Lower leg skin (tissue), 3 donors: ENCODE data around the gene TMEM163.

ENCODE experiments used
- POLR2A ChIP-seq, 2 donors: fragments of 450-650 bp; IDR thresholded peaks; one replicate each; pipeline ENCODE4 v1.6.1; 2016 to 2017; ENCODE audit warnings: antibody characterized with exemption in 2 of 2, mild to moderate bottlenecking in 1 of 2, moderate library complexity in 1 of 2
- TF ChIP-seq, protein P1 (sequence below), 3 donors: fragments of 450-650 bp; IDR thresholded peaks; one replicate each; pipeline ENCODE4 v1.5.1; 2016; ENCODE audit warnings: antibody characterized with exemption in 3 of 3, mild to moderate bottlenecking in 3 of 3, moderate library complexity in 2 of 3

DNA sequence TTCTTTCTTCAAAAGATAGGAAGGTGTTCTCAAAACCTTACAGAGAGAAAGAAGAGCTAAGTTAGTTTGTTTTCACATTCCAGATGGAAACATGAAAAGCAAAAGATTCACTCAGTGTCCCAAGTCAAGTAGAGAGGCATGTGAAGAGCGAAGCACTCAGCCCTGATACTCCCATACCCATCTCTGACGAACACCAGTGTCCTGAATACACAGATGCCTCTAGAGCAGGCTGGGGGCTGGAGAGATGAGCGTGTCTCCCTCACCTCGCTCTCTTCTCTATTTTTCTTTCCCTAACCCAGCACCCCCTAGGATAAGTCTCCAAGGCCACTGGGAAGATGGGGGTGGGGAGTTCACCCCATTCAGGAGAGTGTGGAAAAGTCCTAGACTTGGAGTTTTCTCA is 227.8 kb downstream of the TMEM163 start:
- TF ChIP-seq, protein P1, sequence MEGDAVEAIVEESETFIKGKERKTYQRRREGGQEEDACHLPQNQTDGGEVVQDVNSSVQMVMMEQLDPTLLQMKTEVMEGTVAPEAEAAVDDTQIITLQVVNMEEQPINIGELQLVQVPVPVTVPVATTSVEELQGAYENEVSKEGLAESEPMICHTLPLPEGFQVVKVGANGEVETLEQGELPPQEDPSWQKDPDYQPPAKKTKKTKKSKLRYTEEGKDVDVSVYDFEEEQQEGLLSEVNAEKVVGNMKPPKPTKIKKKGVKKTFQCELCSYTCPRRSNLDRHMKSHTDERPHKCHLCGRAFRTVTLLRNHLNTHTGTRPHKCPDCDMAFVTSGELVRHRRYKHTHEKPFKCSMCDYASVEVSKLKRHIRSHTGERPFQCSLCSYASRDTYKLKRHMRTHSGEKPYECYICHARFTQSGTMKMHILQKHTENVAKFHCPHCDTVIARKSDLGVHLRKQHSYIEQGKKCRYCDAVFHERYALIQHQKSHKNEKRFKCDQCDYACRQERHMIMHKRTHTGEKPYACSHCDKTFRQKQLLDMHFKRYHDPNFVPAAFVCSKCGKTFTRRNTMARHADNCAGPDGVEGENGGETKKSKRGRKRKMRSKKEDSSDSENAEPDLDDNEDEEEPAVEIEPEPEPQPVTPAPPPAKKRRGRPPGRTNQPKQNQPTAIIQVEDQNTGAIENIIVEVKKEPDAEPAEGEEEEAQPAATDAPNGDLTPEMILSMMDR (IDR thresholded peaks at IDR 0.05): no peak
- TF ChIP-seq POLR2A (IDR thresholded peaks at IDR 0.05): no peak
